Gastroesophageal sphincter (tissue), 3 donors: ENCODE measurements around the gene NFIA.

Source experiments
- CTCF ChIP-seq, 4 experiments: fragments of 200-600 bp in 2 of 4; fragments of 450-650 bp in 2 of 4; sonication (generic) in 1 of 4; IDR thresholded peaks; one replicate each; pipeline ENCODE4 v1.5.1; 2017 to 2019; ENCODE audit warnings: antibody characterized with exemption in 4 of 4, mild to moderate bottlenecking in 2 of 4, moderate library complexity in 2 of 4
- EP300 ChIP-seq: sonication (generic); formaldehyde crosslinking; IDR thresholded peaks from one replicate; pipeline ENCODE4 v1.6.1; 2017; ENCODE audit warnings: antibody characterized with exemption, mild to moderate bottlenecking
- POLR2A ChIP-seq, 2 donors: fragments of 450-650 bp; IDR thresholded peaks; one replicate each; pipeline ENCODE4 v1.6.1; 2017; ENCODE audit warnings: antibody characterized with exemption in 2 of 2, mild to moderate bottlenecking in 2 of 2, moderate library complexity in 1 of 2
- POLR2AphosphoS5 ChIP-seq: sonication (generic); formaldehyde crosslinking; IDR thresholded peaks from one replicate; pipeline ENCODE4 v1.6.1; 2017; ENCODE audit warnings: antibody characterized with exemption

GRCh38 chr1:61400997-61401396 lies 318.6 kb downstream of the NFIA start:
- no peak for TF ChIP-seq CTCF (IDR thresholded peaks at IDR 0.05)
- TF ChIP-seq POLR2AphosphoS5 = no peak
- no peak for TF ChIP-seq POLR2A (IDR thresholded peaks at IDR 0.05)
- no peak for TF ChIP-seq EP300
